ENCODE measurements around the gene ZNF618. TPM values are rescaled to one million over a fixed set of nuclear protein-coding genes. Genes with fewer than 3 reads are reported as not detected.

Gene ZNF618
- total RNA-seq, 2 experiments from 2014 or later, result not detected

GRCh38 chr9:114051281-114051680 is 175.2 kb downstream of the ZNF618 start:
- Histone ChIP-seq H3K9me3 (ENCODE audit: low read length) (no peaks in the 10 kb centered on the region), H3K27ac (ENCODE audit: low read depth, low read length, poor library complexity, severe bottlenecking) (no peak overlapping the region), H2AFZ (ENCODE audit: low read length) (no peak overlapping the region), H3K9me2 (ENCODE audit: insufficient read depth, low read length) (no peaks in the 10 kb centered on the region), H3K4me3 (ENCODE audit: low read depth, low read length, poor library complexity, severe bottlenecking) (no peak overlapping the region), H3K4me2 (ENCODE audit: low read length) (no peak overlapping the region), H3K79me2 (ENCODE audit: insufficient read depth, low read depth, low read length) (no peaks in the 10 kb centered on the region), H3K4me1 (ENCODE audit: insufficient read depth, low read length, poor library complexity, severe bottlenecking) (no peaks in the 10 kb centered on the region), H3K36me3 (ENCODE audit: insufficient read depth, low read length) (no peaks in the 10 kb centered on the region), H4K20me1 (ENCODE audit: insufficient read depth, low read length) (no peaks in the 10 kb centered on the region)
- TF ChIP-seq, protein P1, sequence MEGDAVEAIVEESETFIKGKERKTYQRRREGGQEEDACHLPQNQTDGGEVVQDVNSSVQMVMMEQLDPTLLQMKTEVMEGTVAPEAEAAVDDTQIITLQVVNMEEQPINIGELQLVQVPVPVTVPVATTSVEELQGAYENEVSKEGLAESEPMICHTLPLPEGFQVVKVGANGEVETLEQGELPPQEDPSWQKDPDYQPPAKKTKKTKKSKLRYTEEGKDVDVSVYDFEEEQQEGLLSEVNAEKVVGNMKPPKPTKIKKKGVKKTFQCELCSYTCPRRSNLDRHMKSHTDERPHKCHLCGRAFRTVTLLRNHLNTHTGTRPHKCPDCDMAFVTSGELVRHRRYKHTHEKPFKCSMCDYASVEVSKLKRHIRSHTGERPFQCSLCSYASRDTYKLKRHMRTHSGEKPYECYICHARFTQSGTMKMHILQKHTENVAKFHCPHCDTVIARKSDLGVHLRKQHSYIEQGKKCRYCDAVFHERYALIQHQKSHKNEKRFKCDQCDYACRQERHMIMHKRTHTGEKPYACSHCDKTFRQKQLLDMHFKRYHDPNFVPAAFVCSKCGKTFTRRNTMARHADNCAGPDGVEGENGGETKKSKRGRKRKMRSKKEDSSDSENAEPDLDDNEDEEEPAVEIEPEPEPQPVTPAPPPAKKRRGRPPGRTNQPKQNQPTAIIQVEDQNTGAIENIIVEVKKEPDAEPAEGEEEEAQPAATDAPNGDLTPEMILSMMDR (conservative IDR thresholded peaks at IDR 0.05; ENCODE audit: low read length), result no peak
- TF ChIP-seq EZH2phosphoT487 (IDR thresholded peaks at IDR 0.05; ENCODE audit: borderline replicate concordance, low read depth, low read length), result no peak
- ChIA-PET CTCF (ENCODE audit: unreplicated experiment) (no interaction called here), POLR2A (no interaction called here)
- DNase-seq (ENCODE audit: low spot score), result no peak
- no TSS peak for BruUV-seq (replicated peaks)
- intact Hi-C loops (cut with micrococcal nuclease; ENCODE audit: unreplicated experiment), result no loop called here

GRCh38 chr9:114051706-114052105 is 175.6 kb downstream of the ZNF618 start:
- no peak for DNase-seq (ENCODE audit: low spot score)
- intact Hi-C loops (cut with micrococcal nuclease; ENCODE audit: unreplicated experiment), result no loop called here
- POLR2A ChIA-PET, result no interaction called here
- H3K9me2 ChIP-seq (ENCODE audit: insufficient read depth, low read length), result no peaks in the 10 kb centered on the region
- H4K20me1 ChIP-seq (ENCODE audit: insufficient read depth, low read length), result no peaks in the 10 kb centered on the region
- no peak overlapping the region for H2AFZ ChIP-seq (ENCODE audit: low read length)
- no peaks in the 10 kb centered on the region for H3K36me3 ChIP-seq (ENCODE audit: insufficient read depth, low read length)
- no peak overlapping the region for H3K4me3 ChIP-seq (ENCODE audit: low read depth, low read length, poor library complexity, severe bottlenecking)
- TF ChIP-seq, protein P1 (conservative IDR thresholded peaks at IDR 0.05; ENCODE audit: low read length), result no peak
- no peak for TF ChIP-seq EZH2phosphoT487 (IDR thresholded peaks at IDR 0.05; ENCODE audit: borderline replicate concordance, low read depth, low read length)
- H3K4me1 ChIP-seq (ENCODE audit: insufficient read depth, low read length, poor library complexity, severe bottlenecking), result no peaks in the 10 kb centered on the region
- CTCF ChIA-PET (ENCODE audit: unreplicated experiment), result no interaction called here
- H3K79me2 ChIP-seq (ENCODE audit: insufficient read depth, low read depth, low read length), result no peaks in the 10 kb centered on the region
- H3K4me2 ChIP-seq (ENCODE audit: low read length), result no peak overlapping the region
- H3K9me3 ChIP-seq (ENCODE audit: low read length), result no peaks in the 10 kb centered on the region
- no peak overlapping the region for H3K27ac ChIP-seq (ENCODE audit: low read depth, low read length, poor library complexity, severe bottlenecking)
- BruUV-seq (replicated peaks), result no TSS peak

GRCh38 chr9:114053246-114054005 is 177.3 kb downstream of the ZNF618 start:
- BruUV-seq (replicated peaks), result no TSS peak
- TF ChIP-seq, protein P1 (conservative IDR thresholded peaks at IDR 0.05; ENCODE audit: low read length), result no peak
- no peak for TF ChIP-seq EZH2phosphoT487 (IDR thresholded peaks at IDR 0.05; ENCODE audit: borderline replicate concordance, low read depth, low read length)
- Histone ChIP-seq H3K9me3 (ENCODE audit: low read length) (no peaks in the 10 kb centered on the region), H3K4me3 (ENCODE audit: low read depth, low read length, poor library complexity, severe bottlenecking) (no peak overlapping the region), H3K36me3 (ENCODE audit: insufficient read depth, low read length) (no peaks in the 10 kb centered on the region), H3K9me2 (ENCODE audit: insufficient read depth, low read length) (no peaks in the 10 kb centered on the region), H2AFZ (ENCODE audit: low read length) (no peak overlapping the region), H3K79me2 (ENCODE audit: insufficient read depth, low read depth, low read length) (no peaks in the 10 kb centered on the region), H4K20me1 (ENCODE audit: insufficient read depth, low read length) (no peaks in the 10 kb centered on the region), H3K4me2 (ENCODE audit: low read length) (no peak overlapping the region), H3K27ac (ENCODE audit: low read depth, low read length, poor library complexity, severe bottlenecking) (no peak overlapping the region), H3K4me1 (ENCODE audit: insufficient read depth, low read length, poor library complexity, severe bottlenecking) (no peaks in the 10 kb centered on the region)
- CTCF ChIA-PET (ENCODE audit: unreplicated experiment), result no interaction called here
- no peak for DNase-seq (ENCODE audit: low spot score)
- POLR2A ChIA-PET, result no interaction called here
- intact Hi-C loops (cut with micrococcal nuclease; ENCODE audit: unreplicated experiment), result no loop called here
